GM10266 (cell line): ENCODE data around the gene FGD4.

Source experiments
- DNase-seq: peaks from one replicate; pipeline ENCODE4 v3.0.0; 2012; ENCODE audit errors: extremely low spot score
- TF ChIP-seq, protein P1 (sequence below): IDR thresholded peaks from 2 replicates; pipeline ENCODE4 v1.5.1; 2012; ENCODE audit warnings: mild to moderate bottlenecking, low read depth; ENCODE audit not compliant: control insufficient read depth, insufficient read depth; ENCODE audit errors: missing control alignments

The FGD4 gene

DNA sequence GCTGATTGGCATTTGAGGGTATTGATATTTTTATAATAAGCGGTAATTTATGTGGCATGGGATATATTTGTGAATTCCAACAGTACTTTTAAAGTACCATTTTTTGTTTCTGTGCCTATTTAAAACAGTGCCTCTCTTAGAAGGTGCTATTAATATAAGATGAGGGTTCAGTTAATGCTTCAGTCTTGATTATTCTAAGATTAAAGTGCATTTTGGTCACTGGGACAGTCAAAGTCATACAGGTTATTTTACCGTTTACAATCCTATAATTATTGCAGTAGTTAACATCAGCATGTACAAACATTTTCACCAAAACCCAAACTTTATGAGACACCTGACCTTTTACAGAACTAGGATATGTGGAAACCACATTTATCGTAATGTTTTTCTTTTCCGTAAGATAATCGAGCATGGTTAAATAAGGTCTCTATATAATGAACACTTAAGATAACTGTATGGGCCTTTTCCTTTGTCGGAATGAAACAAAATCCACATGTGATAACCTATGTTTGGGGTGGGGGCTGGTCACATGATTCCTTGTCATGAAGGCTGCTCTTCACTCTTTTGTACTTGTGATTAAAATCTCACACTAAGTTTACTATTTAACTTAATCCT is 242.0 kb downstream of the FGD4 start:
- TF ChIP-seq, protein P1, sequence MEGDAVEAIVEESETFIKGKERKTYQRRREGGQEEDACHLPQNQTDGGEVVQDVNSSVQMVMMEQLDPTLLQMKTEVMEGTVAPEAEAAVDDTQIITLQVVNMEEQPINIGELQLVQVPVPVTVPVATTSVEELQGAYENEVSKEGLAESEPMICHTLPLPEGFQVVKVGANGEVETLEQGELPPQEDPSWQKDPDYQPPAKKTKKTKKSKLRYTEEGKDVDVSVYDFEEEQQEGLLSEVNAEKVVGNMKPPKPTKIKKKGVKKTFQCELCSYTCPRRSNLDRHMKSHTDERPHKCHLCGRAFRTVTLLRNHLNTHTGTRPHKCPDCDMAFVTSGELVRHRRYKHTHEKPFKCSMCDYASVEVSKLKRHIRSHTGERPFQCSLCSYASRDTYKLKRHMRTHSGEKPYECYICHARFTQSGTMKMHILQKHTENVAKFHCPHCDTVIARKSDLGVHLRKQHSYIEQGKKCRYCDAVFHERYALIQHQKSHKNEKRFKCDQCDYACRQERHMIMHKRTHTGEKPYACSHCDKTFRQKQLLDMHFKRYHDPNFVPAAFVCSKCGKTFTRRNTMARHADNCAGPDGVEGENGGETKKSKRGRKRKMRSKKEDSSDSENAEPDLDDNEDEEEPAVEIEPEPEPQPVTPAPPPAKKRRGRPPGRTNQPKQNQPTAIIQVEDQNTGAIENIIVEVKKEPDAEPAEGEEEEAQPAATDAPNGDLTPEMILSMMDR, result no peak

DNA sequence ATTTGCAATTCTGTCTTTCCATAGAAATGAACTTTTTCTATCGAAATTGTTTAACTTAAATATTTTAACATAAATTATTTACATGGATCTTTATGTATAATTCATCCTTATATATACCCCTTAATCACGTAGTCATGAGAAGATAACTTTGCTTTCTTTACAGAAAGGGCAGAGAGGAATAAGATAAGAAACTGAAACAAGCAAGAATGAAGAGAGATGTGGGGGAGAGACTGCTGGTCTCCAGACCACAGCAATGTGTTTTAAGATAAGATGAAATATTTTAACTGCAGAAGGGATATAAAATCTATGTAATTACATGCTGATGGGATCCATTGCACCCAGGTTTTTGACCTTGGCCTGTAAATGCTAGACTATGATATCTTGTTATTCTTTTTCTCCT is 245.1 kb downstream of the FGD4 start:
- DNase-seq, result no peak
- TF ChIP-seq, protein P1, result no peak

More for the DNA sequence above, 242.0 kb downstream of the FGD4 start:
- DNase-seq, result no peak

DNA sequence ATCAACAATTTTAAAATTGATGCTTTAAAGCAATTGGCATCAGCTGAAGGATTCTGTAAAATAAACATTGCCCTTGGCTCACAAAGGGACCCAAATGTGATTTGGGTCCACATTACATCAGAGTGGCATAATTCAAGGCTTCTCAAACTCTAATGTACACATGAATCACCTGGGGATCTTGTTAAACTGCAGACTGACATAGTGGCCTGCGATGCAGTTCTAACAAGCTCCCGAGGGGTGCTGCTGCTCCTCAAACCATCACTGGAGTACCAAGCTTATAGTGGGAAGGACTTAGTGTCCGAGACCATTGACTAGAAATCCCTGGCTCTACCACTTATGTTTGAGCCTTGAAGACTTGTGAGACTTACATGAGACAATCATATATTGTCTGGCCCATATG is 247.9 kb downstream of the FGD4 start:
- TF ChIP-seq, protein P1, result no peak
- DNase-seq, result no peak

DNA sequence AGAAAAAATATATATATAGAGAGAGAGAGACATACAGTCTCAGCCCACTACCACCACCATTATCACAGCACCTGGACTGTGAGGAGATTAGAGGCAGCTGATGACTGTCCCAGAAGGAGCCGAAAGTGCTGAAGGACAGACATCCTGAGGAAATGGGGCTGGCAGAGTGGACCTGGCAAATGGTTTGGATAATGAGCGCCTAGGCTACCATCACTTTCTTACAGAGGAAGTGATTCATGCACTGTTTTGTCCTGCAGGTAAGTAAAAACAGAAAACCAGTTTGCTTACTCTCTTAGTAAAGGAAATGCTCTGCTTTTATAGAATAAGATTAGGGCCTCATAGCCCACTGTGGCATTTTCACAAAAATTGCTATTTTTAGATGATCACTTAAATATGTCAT is 251.2 kb downstream of the FGD4 start:
- no peak for DNase-seq

DNA sequence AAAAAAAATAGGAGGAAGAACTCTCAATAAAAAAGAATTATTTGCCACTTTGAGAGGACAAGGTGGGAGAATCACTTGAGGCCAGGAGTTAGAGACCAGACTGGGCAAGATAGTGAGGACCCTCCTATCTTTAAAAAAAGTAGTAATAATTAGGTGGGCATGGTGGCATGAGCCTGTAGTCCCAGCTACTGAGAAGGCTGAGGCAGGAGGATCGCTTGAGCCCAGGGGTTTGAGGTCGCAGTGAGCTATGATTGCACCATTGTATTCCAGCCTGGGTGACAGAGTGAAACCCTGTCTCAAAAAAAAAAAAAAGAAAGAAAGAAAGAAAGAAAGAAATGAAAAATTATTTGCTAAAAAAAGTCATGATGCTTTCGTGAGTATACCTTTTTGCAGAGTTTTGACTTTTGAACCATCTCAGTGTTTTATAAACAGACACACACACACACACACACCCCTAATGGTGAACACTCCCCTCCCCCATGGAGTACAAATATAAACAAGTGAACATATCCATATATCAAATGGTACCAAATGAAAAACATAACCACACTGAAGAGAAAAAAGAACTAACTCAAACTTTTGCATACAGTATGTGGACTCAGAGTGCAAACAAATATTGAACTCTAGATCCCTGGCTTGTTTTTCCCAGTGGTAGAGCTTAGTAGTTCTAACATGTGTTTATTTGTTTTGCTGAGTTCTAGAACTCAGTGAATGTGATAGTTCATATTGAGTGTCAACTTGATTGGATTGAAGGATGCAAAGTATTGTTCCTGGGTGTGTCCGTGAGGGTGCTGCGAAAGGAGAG is 252.0 kb downstream of the FGD4 start:
- TF ChIP-seq, protein P1, result no peak
- no peak for DNase-seq

More for the DNA sequence above, 251.2 kb downstream of the FGD4 start:
- TF ChIP-seq, protein P1, result no peak

DNA sequence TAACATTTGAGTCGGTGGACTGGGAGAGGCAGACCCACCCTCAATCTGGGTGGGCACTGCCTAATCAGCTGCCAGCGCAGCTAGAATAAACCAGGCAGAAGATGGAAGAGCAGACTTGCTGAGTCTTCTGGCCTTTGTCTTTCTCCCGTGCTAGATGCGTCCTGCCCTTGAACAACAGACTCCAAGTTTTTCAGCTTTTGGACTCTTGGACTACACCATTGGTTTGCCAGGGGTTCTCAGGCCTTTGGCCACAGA is 252.5 kb downstream of the FGD4 start:
- TF ChIP-seq, protein P1, result no peak
- no peak for DNase-seq

DNA sequence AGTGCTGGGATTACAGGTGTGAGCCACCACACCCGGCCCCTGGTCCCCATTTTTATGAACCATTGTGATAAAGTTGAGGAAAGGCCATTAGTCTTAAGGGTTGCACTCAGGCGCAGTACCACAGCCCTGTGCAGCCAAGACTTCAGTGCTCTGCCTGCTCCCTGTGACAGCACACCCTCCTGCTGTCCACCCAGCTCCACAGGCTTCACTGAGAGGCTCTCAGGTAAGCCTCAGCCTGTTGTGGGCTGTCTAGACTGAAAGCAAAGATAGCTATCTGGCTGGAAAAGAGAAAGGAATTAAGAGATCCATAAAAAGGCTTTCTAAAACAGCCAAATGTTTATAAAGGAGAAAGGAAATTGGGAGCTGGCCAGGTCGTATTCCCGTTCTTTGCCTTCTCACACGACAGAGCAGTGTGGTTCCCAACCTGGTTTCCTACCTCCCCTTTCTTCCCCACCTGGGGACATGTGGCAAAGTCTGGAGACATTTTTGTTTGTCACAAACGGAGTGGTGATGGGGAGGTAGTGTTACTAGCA is 260.6 kb downstream of the FGD4 start:
- DNase-seq, result no peak
- TF ChIP-seq, protein P1, result no peak
